Neural cell (in vitro differentiated cells): ENCODE results near the gene VMAC. TPM values are rescaled to one million over a fixed set of nuclear protein-coding genes. Genes with fewer than 3 reads are reported as not detected.

Experiments
- H2AFZ ChIP-seq: fragments of 200-600, 300-800 bp; sonication (generic), shearing (Covaris generic); 2 replicates; pipeline ENCODE4 v1.6.0; 2014; ENCODE audit warnings: low read depth, mild to moderate bottlenecking, antibody characterized with exemption, low read length, moderate library complexity
- H3F3A ChIP-seq: fragments of 200-600 bp; shearing (Covaris generic); 2 replicates; pipeline ENCODE4 v1.6.1; 2016; ENCODE audit warnings: mild to moderate bottlenecking, moderate library complexity, mixed read lengths, antibody characterized with exemption, low read length; ENCODE audit not compliant: insufficient read depth, poor library complexity, severe bottlenecking
- H3K27ac ChIP-seq: fragments of 200-600, 300-800 bp; sonication (generic), shearing (Covaris generic); 2 replicates; pipeline ENCODE4 v1.5.1; 2014; ENCODE audit warnings: mild to moderate bottlenecking, low read length, moderate library complexity
- H3K27me3 ChIP-seq: fragments of 300-800, 200-600 bp; sonication (generic), shearing (Covaris generic); 2 replicates; pipeline ENCODE4 v1.6.0; 2014; ENCODE audit warnings: mild to moderate bottlenecking, low read depth, low read length, moderate library complexity; ENCODE audit not compliant: insufficient read depth
- H3K36me3 ChIP-seq: fragments of 300-800, 200-600 bp; sonication (generic), shearing (Covaris generic); 2 replicates; pipeline ENCODE4 v1.5.1; 2014; ENCODE audit warnings: mild to moderate bottlenecking, antibody characterized with exemption, low read length, moderate library complexity; ENCODE audit not compliant: insufficient read depth
- H3K4me2 ChIP-seq: fragments of 300-800, 200-600 bp; sonication (generic), shearing (Covaris generic); 2 replicates; pipeline ENCODE4 v1.6.0; 2014; ENCODE audit warnings: mild to moderate bottlenecking, low read length
- H3K4me3 ChIP-seq: fragments of 300-800, 200-600 bp; sonication (generic), shearing (Covaris generic); 2 replicates; pipeline ENCODE4 v1.5.1; 2014; ENCODE audit warnings: mild to moderate bottlenecking, low read length, moderate library complexity
- H3K79me2 ChIP-seq: fragments of 200-600 bp; shearing (Covaris generic); replicated peaks from 2 replicates; pipeline ENCODE4 v1.6.0; 2014; ENCODE audit warnings: mild to moderate bottlenecking, low read length, moderate library complexity; ENCODE audit not compliant: insufficient read depth
- H3K9ac ChIP-seq: fragments of 300-800, 200-600 bp; sonication (generic), shearing (Covaris generic); 2 replicates; pipeline ENCODE4 v1.6.1; 2016; ENCODE audit warnings: mild to moderate bottlenecking, low read length, mixed read lengths
- H3K9me2 ChIP-seq: fragments of 200-600 bp; shearing (Covaris generic); 2 replicates; pipeline ENCODE4 v1.6.1; 2016; ENCODE audit warnings: mild to moderate bottlenecking, low read length, mixed read lengths; ENCODE audit not compliant: insufficient read depth
- H3K9me3 ChIP-seq: fragments of 200-600, 300-800 bp; sonication (generic), shearing (Covaris generic); 2 replicates; pipeline ENCODE4 v1.6.1; 2016; ENCODE audit warnings: mild to moderate bottlenecking, mixed run types, low read length, moderate library complexity, mixed read lengths
- H4K20me1 ChIP-seq: fragments of 200-600 bp; shearing (Covaris generic); 2 replicates; pipeline ENCODE4 v1.6.1; 2016; ENCODE audit warnings: mild to moderate bottlenecking, mixed run types; ENCODE audit not compliant: insufficient read depth
- CTCF ChIP-seq: fragments of 450-650 bp; IDR thresholded peaks from 2 replicates; pipeline ENCODE4 v1.5.1; 2014; ENCODE audit warnings: antibody characterized with exemption, mild to moderate bottlenecking, moderate library complexity; ENCODE audit not compliant: poor library complexity, severe bottlenecking
- EP300 ChIP-seq: fragments of 450-650 bp; conservative IDR thresholded peaks from 2 replicates; pipeline ENCODE4 v1.6.1; 2014; ENCODE audit warnings: antibody characterized with exemption, mild to moderate bottlenecking, moderate library complexity; ENCODE audit not compliant: poor library complexity, severe bottlenecking
- EZH2 ChIP-seq: fragments of 200-600, 300-800 bp; shearing (Covaris generic), sonication (generic); IDR thresholded peaks from 2 replicates; pipeline ENCODE4 v1.6.1; 2014; ENCODE audit warnings: antibody characterized with exemption, low read length, borderline replicate concordance, mild to moderate bottlenecking; ENCODE audit not compliant: insufficient read depth, poor library complexity, severe bottlenecking
- MXI1 ChIP-seq: fragments of 450-650 bp; conservative IDR thresholded peaks from 2 replicates; pipeline ENCODE4 v1.6.1; 2014; ENCODE audit warnings: antibody characterized with exemption, mild to moderate bottlenecking; ENCODE audit not compliant: poor library complexity, severe bottlenecking
- POLR2AphosphoS5 ChIP-seq: IDR thresholded peaks from 2 replicates; pipeline ENCODE4 v1.6.1; 2012
- RAD21 ChIP-seq: fragments of 450-650 bp; conservative IDR thresholded peaks from 2 replicates; pipeline ENCODE4 v1.6.1; 2014; ENCODE audit warnings: antibody characterized with exemption, mild to moderate bottlenecking, moderate library complexity
- REST ChIP-seq: IDR thresholded peaks from 2 replicates; pipeline ENCODE4 v1.6.1; 2012; ENCODE audit warnings: borderline replicate concordance
- SMC3 ChIP-seq: fragments of 450-650 bp; conservative IDR thresholded peaks from 2 replicates; pipeline ENCODE4 v1.6.1; 2014; ENCODE audit warnings: antibody characterized with exemption, mild to moderate bottlenecking, moderate library complexity; ENCODE audit not compliant: poor library complexity
- TAF1 ChIP-seq: IDR thresholded peaks from 2 replicates; pipeline ENCODE4 v1.6.1; 2012; ENCODE audit warnings: low read depth
- polyA plus RNA-seq: library from polyadenylated mRNA; depleted of rRNA; stranded (reverse); fragments of >200 nt; gene quantifications from 2 replicates; pipeline ENCODE4 v1.2.3, GENCODE V29; 2014

Gene VMAC
- polyA plus RNA-seq, 1 donor from 2014 or later: 6.0 TPM

GRCh38 chr19:5911366-5911765 lies 6.7 kb downstream of the VMAC start:
- Histone ChIP-seq H3K9me3 (no peaks in the 10 kb centered on the region), H3K36me3 (no peaks in the 10 kb centered on the region), H3K4me2 (no peak overlapping the region), H3K27me3 (no peaks in the 10 kb centered on the region), H2AFZ (no peak overlapping the region), H3K4me3 (no peak overlapping the region), H3K27ac (no peak overlapping the region), H3K9ac (no peak overlapping the region), H4K20me1 (no peaks in the 10 kb centered on the region), H3K79me2 (no peaks in the 10 kb centered on the region), H3K9me2 (no peaks in the 10 kb centered on the region), H3F3A (no peaks in the 10 kb centered on the region)
- TF ChIP-seq CTCF (no peak), MXI1 (no peak), REST (no peak), RAD21 (no peak), EP300 (no peak), SMC3 (no peak), EZH2 (no peak), POLR2AphosphoS5 (no peak), TAF1 (no peak)

GRCh38 chr19:5913739-5914357 lies 9.2 kb downstream of the VMAC start, which contains the start of gene CAPS:
TSS of gene CAPS (plus strand) at chr19:5914254. CDS start at chr19:5914407, 153 bp downstream.
- Histone ChIP-seq H3K79me2 (no peaks in the 10 kb centered on the region), H2AFZ (no peak within 1 kb of the TSS), H3K9me2 (no peaks in the 10 kb centered on the region), H4K20me1 (no peaks in the 10 kb centered on the region), H3F3A (no peaks in the 10 kb centered on the region), H3K9me3 (no peaks in the 10 kb centered on the region), H3K4me3 (no peak within 1 kb of the TSS), H3K4me2 (no peak within 1 kb of the TSS), H3K9ac (no peak within 1 kb of the TSS), H3K27me3 (no peaks in the 10 kb centered on the region), H3K36me3 (no peaks in the 10 kb centered on the region), H3K27ac (no peak within 1 kb of the TSS)
- no peak for TF ChIP-seq REST
- no peak for TF ChIP-seq POLR2AphosphoS5
- no peak for TF ChIP-seq TAF1
- TF ChIP-seq SMC3: no peak
- no peak for TF ChIP-seq EZH2
- TF ChIP-seq EP300: no peak
- no peak for TF ChIP-seq RAD21
- TF ChIP-seq MXI1: no peak
- TF ChIP-seq CTCF: no peak
